SKM-1 treated with dmso at 0.1 percent for 144 hours (cell line): Measurements from ENCODE around the gene HES4.
A peak's percentile ranks its signal among the peaks of the same experiment; 100 is the strongest.

ENCODE experiments used
- DNase-seq: peaks from one replicate; lab custom pipeline; 2025; ENCODE audit not compliant: unreplicated experiment; lab: John Stamatoyannopoulos, UW

The HES4 gene

DNA sequence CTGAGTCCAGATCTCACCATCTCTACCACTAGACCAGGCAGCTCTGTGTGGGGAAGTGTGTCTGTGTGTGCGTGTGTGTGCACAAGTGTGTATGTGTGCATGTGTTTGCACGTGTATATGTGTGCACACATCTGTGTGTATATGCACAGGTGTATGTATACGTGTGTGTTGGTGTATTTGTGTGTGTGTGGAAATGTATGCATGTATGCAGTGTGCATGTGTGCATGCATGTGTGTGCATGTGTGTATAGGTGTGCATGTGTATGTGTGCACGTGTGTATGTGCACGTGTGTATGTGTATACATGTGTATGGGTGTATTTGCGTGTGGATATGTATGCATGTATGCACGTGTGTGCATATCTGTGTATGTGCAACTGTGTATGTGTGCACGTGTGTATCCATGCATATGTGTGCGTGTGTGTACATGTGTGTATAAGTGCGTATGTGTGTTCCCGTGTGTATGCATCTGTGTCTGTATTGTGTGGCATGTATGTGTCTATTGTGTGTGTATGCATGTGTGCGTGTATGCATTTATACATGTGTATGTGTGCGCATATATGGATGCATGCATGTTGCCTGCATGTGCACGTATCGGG, 30.5 kb downstream of the HES4 start:
- no peak for DNase-seq

DNA sequence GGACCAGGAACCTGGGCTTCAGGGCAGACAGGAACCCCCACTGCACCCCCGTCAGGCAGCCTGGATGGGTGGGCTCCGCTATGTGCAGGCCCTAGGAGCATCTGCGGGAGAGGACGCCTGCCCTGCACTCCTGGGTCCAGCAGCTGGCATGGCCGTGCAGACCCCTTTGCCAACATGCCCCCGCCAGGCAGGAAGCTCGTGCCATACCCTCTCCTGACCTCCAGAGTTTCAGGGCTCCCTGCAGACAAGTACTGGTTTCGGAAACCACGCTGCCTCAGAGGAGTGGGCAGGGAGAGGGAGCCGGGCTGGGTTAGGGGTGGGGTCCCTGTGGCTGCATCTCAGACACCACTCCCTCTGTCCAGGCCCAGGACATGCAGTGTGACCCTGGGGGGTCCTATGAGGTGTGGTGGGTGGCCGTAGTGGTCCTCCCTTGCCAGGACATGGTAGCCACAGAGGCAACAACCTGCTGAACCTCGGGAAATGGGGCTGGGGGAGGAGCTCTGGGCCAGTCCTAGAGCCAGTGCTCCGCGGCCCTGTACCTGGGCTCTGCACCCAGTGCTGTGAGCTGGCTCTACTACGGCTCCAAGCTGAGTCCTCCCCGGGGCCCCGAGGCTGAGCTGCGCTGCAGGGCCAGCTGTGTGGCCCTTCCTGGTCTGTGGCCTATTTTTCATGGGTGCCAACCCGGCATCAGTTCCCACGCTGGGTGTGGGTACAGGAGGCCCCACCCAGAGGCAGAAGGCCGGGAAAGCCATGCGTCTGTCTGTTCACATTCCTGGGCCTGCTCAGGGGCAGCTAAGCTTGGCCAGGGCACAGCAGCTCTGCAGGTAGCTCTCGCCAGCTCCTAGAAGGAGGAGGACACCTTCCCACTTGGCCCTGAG, 32.2 kb downstream of the HES4 start:
- DNase-seq: no peak

DNA sequence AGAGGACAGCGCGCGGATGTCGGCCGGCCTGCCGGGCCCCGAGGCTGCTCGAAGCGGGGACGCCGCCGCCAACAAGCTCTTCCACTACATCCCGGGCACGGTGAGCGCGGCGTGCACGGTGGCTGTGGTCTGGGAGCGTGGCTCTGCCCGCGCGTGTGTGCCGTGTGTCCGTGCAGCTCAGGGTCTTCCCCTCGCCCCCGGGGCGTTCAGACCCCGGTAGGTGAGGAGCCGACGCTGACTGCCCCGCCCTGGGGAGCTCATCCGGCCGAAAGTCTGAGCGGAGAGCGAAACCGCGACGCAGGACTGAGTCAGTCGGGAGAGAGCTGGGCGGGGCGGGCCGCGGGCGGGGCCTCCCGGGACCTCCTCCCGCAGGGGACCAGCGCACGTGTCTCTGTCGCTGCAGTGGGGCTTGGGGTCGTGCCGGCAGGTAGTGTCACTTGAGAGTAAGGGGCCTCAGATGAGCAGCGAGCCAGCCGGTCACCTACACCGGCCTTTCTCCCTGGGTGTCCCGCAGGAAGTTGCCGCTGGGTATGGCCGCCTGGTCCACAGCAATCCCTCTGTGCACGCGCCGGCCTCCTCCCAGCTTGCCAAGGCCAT, 33.1 kb downstream of the HES4 start:
- DNase-seq: peak; percentile 41

DNA sequence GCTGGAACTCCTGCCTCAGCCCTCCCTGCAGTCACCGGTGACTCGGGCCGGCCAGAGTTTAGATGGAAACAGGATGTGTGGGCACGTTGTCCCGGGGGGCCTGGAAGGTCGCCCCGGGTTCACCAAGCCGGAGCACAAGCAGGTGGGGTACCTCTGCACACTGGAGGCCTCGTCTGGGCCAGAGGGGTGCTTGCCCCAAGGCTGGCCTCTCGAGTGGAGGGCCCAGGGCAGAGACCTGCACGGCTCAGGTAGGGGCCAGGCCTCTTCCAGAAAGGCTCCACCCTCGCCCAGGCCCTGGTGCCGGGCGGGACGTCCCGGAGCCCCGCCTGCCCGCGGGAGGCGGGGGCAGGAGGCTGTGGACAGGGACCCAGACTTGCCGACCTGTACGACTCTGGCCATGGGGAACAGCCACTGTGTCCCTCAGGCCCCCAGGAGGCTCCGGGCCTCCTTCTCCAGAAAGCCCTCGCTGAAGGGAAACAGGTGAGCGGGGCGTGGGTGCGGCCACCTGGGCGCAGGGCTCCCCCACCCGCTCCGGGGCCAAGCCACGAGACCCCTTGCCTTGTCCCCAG, 33.7 kb downstream of the HES4 start, which contains the start of gene PLEKHN1:
PLEKHN1 (plus strand) TSS at position 348 of the 569 bp plus-strand sequence; CDS start at position 398, 50 bp downstream.
- DNase-seq: no peak

DNA sequence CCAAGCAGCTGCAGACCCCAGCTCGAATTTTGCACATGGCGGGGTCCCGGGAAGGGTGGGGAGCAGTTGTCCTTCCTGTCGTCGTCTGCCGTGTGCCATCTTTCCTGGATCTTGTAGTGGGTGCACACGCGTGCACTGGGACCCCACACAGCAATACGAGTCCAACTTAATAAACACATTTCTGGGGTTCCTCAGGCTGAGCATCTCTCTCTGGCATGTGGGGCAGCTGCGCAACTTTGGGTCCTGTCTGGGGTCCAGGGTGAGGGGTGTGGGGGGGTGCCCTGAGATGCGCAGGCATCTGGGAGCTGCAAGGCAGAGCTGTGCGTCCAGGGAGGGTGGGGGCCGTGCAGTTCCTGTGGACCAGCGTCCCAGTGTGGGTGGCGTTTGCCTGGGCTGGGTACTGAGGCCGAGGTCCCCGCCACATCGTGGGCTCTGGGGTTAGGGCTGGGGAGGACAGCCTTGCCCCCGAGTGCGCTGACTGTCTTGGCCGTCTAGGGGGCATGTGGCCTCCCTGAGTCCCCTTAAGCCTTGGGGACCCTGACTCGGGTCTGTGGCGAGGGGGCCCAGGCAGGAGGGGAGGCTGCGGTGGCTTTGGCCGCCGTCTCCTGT, 34.3 kb downstream of the HES4 start:
- no peak for DNase-seq

DNA sequence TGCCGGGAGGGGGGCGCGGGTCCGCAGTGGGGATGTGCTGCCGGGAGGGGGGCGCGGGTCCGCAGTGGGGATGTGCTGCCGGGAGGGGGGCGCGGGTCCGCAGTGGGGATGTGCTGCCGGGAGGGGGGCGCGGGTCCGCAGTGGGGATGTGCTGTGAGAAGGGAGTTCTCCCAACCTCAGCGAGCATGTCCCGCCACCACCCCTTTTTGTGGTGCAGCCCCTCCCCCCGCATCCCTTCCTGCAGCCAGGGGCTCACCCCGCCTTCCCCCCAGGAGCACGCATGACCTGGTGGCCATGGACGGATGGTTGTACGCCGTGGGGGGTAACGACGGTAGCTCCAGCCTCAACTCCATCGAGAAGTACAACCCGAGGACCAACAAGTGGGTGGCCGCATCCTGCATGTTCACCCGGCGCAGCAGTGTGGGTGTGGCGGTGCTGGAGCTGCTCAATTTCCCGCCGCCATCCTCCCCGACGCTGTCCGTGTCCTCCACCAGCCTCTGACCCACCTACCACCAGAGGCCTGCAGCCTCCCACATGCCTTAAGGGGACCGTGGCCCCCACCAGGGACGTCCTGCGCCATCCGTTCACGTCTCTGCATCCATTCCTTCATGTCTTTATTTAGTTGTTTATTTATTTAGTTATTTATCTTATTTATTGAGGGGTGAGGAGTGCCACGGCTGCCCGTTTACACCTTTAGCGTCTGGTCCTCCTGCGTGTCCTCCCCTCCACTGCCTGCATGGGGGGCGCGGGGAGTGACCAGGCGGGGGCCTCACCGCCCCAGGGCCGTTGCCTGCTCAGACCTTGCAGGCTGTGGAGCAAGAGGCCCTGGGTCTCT, 35.0 kb downstream of the HES4 start:
- DNase-seq: no peak

DNA sequence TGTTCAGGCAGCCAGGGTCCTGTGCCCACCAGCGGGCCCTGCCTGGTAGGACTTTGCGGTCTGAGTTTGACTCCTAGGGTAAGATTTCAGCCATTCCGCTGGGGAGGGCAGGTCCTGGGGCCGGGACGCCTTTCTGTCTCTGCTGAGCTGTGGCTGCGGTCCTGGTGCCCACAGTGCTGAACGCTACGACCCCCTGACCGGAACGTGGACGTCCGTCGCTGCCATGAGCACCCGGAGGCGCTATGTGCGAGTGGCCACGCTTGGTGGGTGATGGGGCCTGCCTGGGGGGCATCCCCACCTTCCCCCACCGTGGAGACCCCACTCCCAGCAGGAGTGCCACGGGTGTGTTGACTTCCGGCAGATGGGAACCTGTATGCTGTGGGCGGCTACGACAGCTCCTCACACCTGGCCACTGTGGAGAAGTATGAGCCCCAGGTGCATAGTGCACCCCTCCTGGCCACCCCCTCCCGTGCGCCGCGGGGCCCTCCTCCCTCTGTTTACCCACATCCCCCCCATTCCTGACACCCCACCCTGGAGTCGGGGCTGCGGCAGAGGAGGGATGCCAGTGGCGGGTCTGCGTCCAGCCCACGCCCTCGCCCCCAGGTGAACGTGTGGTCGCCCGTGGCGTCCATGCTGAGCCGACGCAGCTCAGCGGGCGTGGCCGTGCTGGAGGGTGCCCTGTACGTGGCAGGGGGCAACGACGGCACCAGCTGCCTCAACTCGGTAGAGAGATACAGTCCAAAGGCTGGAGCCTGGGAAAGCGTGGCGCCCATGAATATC, 36.0 kb downstream of the HES4 start:
- no peak for DNase-seq

DNA sequence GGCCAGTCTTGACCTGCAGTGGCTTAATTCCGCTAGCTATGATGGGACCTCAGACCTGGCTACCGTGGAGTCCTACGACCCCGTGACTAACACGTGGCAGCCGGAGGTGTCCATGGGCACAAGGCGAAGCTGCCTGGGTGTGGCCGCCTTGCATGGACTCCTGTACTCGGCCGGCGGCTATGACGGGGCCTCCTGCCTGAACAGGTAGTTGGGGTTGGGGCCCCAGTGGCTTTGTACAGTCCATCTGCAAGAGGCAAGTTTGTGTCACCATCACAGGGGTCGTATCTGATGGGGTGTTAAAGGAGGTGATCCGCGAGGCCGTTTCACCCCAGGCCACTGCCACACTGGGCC, 36.6 kb downstream of the HES4 start:
- no peak for DNase-seq

DNA sequence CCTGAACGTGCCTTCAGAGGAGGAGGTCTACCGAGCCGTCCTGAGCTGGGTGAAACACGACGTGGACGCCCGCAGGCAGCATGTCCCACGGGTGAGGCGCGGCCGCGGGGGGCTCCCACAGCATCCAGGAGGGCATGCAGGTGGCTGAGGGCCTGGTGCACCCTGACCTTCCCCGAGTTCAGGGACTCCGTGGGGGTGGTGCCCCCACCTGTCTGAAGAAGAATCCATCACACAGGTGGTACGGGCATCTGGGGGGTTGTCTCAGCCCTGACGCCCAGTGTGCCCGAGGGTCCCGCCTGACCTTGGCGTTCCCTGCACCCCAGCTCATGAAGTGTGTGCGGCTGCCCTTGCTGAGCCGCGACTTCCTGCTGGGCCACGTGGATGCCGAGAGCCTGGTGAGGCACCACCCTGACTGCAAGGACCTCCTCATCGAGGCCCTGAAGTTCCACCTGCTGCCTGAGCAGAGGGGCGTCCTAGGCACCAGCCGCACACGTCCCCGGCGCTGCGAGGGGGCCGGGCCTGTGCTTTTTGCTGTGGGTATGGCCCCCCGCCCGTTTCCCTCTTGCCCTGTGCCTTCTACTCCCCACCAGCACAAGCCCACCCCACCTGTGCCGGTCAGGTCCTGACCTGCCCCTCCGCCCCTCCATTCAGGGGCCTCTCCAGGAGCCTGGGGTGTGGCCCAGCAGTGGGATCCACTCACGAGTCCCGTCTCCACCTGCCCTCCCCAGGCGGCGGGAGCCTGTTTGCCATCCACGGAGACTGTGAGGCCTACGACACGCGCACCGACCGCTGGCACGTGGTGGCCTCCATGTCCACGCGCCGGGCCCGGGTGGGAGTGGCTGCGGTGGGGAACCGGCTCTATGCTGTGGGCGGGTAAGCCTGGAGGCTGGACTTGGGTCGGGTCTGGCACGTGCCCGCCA, 37.3 kb downstream of the HES4 start:
- no peak for DNase-seq

DNA sequence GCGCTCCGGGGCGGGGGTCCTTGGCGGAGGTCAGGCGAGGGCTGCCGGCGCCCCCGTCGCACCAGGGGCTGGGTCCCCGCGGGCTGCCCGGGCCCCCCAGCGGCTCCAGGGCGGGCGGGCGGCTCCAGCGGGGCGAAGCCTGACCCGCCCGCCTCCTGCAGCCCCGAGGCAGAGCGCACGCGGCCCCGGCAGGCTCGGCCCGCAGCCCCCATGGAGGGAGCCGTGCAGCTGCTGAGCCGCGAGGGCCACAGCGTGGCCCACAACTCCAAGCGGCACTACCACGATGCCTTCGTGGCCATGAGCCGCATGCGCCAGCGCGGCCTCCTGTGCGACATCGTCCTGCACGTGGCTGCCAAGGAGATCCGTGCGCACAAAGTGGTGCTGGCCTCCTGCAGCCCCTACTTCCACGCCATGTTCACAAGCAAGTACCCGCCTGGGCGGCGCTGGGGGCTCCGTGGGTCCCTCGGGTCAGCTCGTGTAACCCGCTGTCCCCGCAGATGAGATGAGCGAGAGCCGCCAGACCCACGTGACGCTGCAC, 38.7 kb downstream of the HES4 start:
- DNase-seq: no peak

DNA sequence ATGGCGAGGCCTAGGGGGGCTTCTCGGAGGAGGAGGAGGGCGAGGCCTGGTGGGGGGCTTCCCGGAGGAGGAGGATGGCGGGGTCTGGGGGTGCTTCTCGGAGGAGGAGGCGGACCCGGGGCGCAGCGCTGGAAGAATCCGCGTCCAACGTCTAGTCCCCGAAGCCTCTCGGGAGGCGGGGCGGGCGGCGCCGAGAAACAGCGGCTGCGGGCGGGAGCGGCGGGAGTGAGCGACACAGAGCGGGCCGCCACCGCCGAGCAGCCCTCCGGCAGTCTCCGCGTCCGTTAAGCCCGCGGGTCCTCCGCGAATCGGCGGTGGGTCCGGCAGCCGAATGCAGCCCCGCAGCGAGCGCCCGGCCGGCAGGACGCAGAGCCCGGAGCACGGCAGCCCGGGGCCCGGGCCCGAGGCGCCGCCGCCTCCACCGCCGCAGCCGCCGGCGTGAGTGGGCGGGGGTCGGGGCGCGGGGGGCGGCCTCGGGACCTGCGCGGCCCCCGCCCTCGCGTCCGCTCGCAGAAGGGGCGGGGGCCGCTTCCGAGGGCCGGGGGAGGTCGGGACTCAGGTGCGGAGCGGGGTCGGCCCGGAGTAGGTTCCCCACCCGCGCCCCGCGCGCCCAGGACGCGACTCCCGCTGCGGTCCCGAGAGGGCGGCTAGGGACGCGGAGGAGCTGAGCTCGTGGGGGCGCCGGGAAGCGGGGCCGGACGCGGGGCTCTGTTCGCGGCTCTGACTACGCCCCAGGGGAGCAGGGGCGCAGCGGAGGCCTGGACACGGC, 39.4 kb downstream of the HES4 start, which contains the start of gene KLHL17:
KLHL17 (plus strand) TSS at position 222 of the 769 bp plus-strand sequence; CDS start at position 332, 110 bp downstream.
- peak; percentile 70 for DNase-seq

DNA sequence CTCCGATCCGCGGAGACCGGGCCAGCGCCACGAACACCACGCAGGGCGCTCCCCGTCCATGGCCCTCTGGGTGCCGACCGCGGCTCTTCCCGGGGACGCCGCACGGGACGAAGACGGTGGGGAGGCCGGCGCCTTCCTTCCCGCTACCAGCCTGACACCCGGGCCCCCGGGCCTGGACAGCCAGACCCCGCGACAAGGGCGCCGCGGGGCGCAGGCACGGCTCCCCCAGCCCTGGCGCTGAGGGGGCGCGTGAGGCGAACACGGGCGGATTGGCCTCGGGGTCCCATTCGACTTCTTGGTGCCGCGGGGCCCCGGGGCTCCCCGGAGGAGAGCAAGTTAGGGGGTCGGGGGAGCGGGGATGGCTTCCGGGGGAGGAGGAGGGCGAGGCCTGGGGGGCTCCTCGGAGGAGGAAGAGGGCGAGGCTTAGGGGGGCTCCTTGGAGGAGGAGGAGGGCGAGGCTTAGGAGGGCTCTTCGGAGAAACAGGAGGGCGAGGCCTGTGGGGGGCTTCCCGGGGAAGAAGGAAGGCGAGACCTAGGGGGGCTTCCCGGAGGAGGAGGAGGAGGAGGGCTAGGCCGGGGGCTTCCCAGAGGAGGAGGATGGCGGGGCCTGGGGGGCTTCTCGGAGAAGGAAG, 40.0 kb downstream of the HES4 start:
- DNase-seq: no peak

DNA sequence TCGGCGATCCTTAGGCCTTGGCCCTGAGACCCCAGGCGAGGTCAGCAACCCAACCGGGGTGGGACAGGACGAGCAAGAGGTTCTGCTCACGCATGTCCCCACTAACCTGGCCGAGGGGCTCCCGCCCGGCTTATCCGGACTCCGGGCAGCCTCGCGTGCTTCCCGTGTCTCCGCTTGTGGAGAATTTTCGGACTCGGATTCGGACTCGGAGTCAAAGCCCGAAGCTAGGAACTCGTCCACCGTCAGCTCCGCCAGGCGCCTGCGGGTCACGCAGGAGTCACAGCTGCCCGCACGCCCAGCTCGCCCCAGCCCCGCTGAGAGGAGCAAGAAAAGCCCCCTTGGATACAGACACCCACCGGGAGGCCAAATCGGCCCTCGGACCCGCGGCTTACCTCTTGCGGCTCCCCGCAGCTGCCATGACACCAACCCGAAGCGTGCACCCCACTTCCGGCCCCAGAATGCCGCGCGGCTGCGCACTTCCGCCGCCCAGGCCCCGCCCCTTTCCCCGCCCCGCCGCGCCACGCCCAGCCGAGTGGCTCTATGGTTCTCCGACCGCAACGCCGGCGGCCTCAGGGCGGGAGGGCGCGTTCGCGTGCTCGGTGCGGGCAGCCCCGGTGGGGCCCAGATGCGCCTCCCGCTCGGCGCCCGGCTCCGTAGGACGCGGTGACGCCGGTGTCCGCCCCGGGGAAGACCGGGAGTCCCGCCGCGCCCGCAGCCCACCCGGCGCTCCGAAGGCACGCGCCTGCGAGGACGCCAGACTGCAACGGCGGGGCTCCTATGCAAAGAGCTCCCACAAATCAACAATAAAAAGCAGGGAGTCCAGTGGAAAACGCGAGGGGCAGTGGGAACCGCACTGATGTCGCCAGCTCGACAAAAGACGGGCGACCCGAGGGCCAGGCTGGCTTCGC, 40.8 kb downstream of the HES4 start, which contains the start of gene NOC2L:
NOC2L (minus strand) TSS at position 434 of the 908 bp plus-strand sequence; CDS start at position 418, 16 bp downstream.
- peak; percentile 65 for DNase-seq

DNA sequence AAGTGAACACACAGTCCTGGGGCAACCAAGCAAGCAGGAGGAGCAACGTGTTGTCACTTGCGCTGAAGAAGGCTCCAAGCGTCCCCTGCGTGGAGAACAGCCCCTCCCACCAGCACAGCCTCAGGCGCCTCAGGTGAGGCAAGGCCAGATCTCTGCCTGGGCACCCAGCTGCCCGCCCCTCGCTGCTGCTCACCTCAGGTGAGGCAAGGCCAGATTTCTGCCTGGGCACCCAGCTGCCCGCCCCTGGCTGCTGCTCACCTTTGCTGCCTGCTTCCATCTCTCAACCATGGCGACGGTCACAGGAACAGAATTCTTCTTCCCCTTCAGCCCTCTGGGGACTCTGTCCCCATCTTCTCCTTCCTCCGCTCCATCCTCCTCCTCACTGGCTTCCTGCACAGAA, 43.3 kb downstream of the HES4 start:
- no peak for DNase-seq

DNA sequence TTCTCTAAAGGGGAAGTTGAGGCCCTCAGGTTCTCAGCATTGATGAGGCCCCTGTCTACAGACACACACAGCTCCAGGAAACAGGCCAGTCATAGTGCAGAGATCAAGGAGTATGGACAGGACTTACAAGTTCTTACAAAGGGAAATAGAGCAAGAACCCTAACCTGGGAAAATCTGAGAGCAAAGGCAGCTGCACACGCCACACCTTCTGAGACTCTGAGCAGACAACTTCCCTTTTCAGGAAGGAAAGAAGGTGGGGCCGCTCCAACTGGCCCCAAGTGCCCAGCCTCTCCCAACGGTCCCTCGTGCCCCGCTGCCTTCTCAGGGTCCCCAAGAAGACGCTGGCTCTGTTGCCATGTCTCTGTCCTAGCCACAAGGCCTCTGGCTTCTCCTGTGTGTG, 44.4 kb downstream of the HES4 start:
- peak; percentile 19 for DNase-seq

DNA sequence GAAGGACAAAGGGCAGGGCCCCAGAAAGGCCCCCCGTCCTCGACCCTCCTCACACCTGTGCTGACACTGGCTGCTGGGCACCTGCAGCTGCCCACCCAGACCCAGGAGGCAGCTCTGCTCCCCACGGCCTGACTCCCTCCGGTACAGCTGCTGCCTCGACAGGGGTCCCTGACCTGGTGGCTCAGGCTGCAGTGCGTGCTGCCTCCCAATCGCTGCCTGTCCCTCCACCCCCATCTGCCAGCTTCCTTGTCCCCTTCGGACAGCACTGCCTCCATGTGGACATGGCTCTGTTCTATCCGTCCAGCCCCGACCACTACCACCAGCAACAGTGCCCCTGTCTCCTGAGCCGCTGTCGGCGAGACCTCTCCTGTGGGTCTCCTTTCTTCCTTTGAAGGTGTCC, 45.0 kb downstream of the HES4 start:
- no peak for DNase-seq
